Measurements from ENCODE around the gene UCHL3.
A peak's percentile ranks its signal among the peaks of the same experiment; 100 is the strongest.

UCHL3 gene

DNA sequence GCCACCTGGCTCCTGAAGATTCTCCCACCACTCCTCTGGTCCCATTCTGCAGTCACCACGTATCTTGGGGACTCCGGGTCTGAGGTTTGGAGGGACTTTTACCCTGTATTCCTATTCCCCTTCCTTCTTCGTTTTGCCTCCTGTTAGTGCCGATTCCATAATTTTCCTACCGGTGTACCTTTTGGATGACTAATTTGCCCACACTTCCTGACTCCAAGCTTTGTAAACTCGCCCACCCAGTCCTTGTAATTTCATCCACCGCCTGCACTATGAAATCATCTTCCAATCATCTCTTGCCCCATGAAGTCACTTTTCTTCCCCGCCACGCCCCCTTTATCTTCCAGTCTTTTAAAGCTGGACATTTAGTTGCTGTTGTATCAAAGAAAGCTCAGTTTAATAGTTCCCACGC, 572 bp downstream of the UCHL3 start:
- TF ChIP-seq, protein P1, sequence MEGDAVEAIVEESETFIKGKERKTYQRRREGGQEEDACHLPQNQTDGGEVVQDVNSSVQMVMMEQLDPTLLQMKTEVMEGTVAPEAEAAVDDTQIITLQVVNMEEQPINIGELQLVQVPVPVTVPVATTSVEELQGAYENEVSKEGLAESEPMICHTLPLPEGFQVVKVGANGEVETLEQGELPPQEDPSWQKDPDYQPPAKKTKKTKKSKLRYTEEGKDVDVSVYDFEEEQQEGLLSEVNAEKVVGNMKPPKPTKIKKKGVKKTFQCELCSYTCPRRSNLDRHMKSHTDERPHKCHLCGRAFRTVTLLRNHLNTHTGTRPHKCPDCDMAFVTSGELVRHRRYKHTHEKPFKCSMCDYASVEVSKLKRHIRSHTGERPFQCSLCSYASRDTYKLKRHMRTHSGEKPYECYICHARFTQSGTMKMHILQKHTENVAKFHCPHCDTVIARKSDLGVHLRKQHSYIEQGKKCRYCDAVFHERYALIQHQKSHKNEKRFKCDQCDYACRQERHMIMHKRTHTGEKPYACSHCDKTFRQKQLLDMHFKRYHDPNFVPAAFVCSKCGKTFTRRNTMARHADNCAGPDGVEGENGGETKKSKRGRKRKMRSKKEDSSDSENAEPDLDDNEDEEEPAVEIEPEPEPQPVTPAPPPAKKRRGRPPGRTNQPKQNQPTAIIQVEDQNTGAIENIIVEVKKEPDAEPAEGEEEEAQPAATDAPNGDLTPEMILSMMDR (IDR thresholded peaks at IDR 0.05; ENCODE audit: extremely low read depth, insufficient read depth, missing control alignments) = no peak
- in situ Hi-C loops (cut with MboI; ENCODE audit: low pct_unique_long_range_greater_than_20kb, low sequenced_read_pairs, unreplicated experiment) = no loop called here
- peak; percentile 43 for DNase-seq (ENCODE audit: low spot score)

- in situ Hi-C loops (cut with MboI; ENCODE audit: low pct_unique_long_range_greater_than_20kb, low sequenced_read_pairs, unreplicated experiment) = no loop called here
- DNase-seq (ENCODE audit: low spot score) = no peak
- TF ChIP-seq, protein P1 (IDR thresholded peaks at IDR 0.05; ENCODE audit: extremely low read depth, insufficient read depth, missing control alignments) = no peak
These were observed 4.9 kb downstream of the UCHL3 start for GRCh38 chr13:75554464-75554863.

- no peak for DNase-seq (ENCODE audit: low spot score)
- TF ChIP-seq, protein P1 (IDR thresholded peaks at IDR 0.05; ENCODE audit: extremely low read depth, insufficient read depth, missing control alignments) = no peak
- in situ Hi-C loops (cut with MboI; ENCODE audit: low pct_unique_long_range_greater_than_20kb, low sequenced_read_pairs, unreplicated experiment) = no loop called here
These were observed 5.4 kb downstream of the UCHL3 start for GRCh38 chr13:75554981-75555380.

GRCh38 chr13:75555836-75556235, 6.2 kb downstream of the UCHL3 start:
- in situ Hi-C loops (cut with MboI; ENCODE audit: low pct_unique_long_range_greater_than_20kb, low sequenced_read_pairs, unreplicated experiment) = no loop called here
- TF ChIP-seq, protein P1 (IDR thresholded peaks at IDR 0.05; ENCODE audit: extremely low read depth, insufficient read depth, missing control alignments) = no peak

DNA sequence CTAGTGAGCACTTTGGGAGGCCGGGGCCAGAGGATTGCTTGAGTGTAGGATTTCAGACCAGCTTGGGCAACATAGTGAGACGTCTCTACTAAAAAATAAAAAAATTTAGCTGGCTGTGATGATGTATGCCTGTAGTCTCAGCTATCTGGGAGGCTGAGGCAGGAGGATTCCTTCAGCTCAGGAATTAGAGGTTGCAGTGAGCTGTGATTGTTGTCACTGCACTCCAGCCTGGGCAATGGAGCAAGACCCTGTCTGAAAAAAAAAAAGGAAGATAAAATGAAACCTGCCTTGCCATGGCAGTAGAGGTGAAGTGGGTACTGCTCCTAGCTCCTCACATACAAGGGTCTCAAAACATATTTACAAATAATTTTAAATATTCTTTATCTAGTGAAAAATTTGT, 7.4 kb downstream of the UCHL3 start:
- in situ Hi-C loops (cut with MboI; ENCODE audit: low pct_unique_long_range_greater_than_20kb, low sequenced_read_pairs, unreplicated experiment) = no loop called here
- no peak for DNase-seq (ENCODE audit: low spot score)
- TF ChIP-seq, protein P1 (IDR thresholded peaks at IDR 0.05; ENCODE audit: extremely low read depth, insufficient read depth, missing control alignments) = no peak

More at GRCh38 chr13:75555836-75556235, 6.2 kb downstream of the UCHL3 start:
- DNase-seq (ENCODE audit: low spot score) = no peak

GRCh38 chr13:75558145-75558840, 8.7 kb downstream of the UCHL3 start:
- TF ChIP-seq, protein P1 (IDR thresholded peaks at IDR 0.05; ENCODE audit: extremely low read depth, insufficient read depth, missing control alignments) = no peak
- no peak for DNase-seq (ENCODE audit: low spot score)
- in situ Hi-C loops (cut with MboI; ENCODE audit: low pct_unique_long_range_greater_than_20kb, low sequenced_read_pairs, unreplicated experiment) = no loop called here
